Measurements from ENCODE around the gene LMO7. TPM values are rescaled to one million over a fixed set of nuclear protein-coding genes. Genes with fewer than 3 reads are reported as not detected.

LMO7 gene
- total and polyA plus RNA-seq, 2 of the 8 experiments (the other 6 are each of a cell fraction or from before 2014, with no cell fraction given) = 8.1 to 28.3 TPM

DNA sequence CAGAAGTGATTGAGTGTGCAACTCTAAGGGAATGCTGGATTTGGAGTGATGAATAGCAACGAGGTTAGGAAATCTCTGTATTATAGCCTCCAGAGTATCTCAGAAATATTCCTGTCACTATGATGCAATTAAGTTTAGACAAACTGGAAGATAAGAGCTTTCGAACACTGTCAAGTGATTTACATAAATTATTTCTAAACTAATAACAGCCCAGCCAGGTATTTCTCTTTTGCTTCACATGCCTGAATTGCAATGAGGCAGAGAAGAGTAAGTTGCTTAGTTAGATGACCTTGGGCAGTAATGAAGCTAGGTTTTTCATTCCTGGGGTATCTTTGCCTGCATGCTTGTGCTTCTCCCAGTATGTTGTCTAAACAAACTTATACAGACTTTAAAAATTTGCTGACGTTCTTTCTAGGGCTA, 134.5 kb downstream of the LMO7 start (continued):
- TF ChIP-seq CHD7 (IDR thresholded peaks at IDR 0.05; ENCODE audit: insufficient replicate concordance, low read length) (no peak), SIRT6 (IDR thresholded peaks at IDR 0.05; ENCODE audit: low read length) (no peak), RAD21 (IDR thresholded peaks at IDR 0.05 in 1 of 2, conservative IDR thresholded peaks at IDR 0.05 in 1 of 2; ENCODE audit: low read depth in 2 of 2, low read length in 2 of 2) (no peak)
